PC-9 (cell line): ENCODE data around the gene PUS10. TPM values are rescaled to one million over a fixed set of nuclear protein-coding genes. Genes with fewer than 3 reads are reported as not detected.

Experiments
- BruUV-seq: library from RNA; stranded (reverse); fragments of 400-500 nt; replicated peaks from 2 replicates; lab custom pipeline; 2021; lab: Mats Ljungman, UMichigan
- CTCF ChIA-PET: fragments of 300-600 bp; sonication (Branson Sonifier 250); formaldehyde crosslinking; loops from one replicate; lab custom pipeline; 2022; ENCODE audit warnings: antibody characterized with exemption; lab: Charles Lee
- POLR2A ChIA-PET: fragments of 300-600 bp; sonication (Branson Sonifier 250); formaldehyde crosslinking; loops from one replicate; lab custom pipeline; 2022; ENCODE audit warnings: antibody characterized with exemption; ENCODE audit not compliant: unreplicated experiment; lab: Charles Lee
- DNase-seq, 2 experiments: peaks; one replicate each; pipeline versions ENCODE4 v3.0.0 to v3.0.0-alpha.2; 2015 to 2022; ENCODE audit warnings: mixed read lengths in 1 of 2
- H2AFZ ChIP-seq: fragments of 200-600 bp; sonication (generic); 2 replicates; pipeline ENCODE4 v1.8.1; 2017; ENCODE audit warnings: antibody characterized with exemption
- H3F3A ChIP-seq: fragments of 200-600 bp; sonication (generic); 2 replicates; pipeline ENCODE4 v1.8.1; 2017; ENCODE audit warnings: antibody characterized with exemption, mild to moderate bottlenecking, low read depth; ENCODE audit not compliant: insufficient read depth
- H3K27ac ChIP-seq: fragments of 200-600 bp; sonication (generic); 2 replicates; pipeline ENCODE4 v1.6.1; 2016; ENCODE audit warnings: mixed run types
- H3K27me3 ChIP-seq: fragments of 200-600 bp; sonication (generic); 2 replicates; pipeline ENCODE4 v1.6.1; 2016; ENCODE audit warnings: low read depth, mixed run types; ENCODE audit not compliant: insufficient read depth
- H3K36me3 ChIP-seq: fragments of 200-600 bp; sonication (generic); 2 replicates; pipeline ENCODE4 v1.6.1; 2016; ENCODE audit warnings: low read depth, mixed run types
- H3K4me1 ChIP-seq: fragments of 200-600 bp; sonication (generic); replicated peaks from 2 replicates; pipeline ENCODE4 v1.6.1; 2016; ENCODE audit warnings: mixed run types; ENCODE audit not compliant: insufficient read depth
- H3K4me2 ChIP-seq: fragments of 200-600 bp; sonication (generic); 2 replicates; pipeline ENCODE4 v1.6.1; 2017; ENCODE audit warnings: mixed run types
- H3K4me3 ChIP-seq: fragments of 200-600 bp; sonication (generic); 2 replicates; pipeline ENCODE4 v1.6.1; 2016; ENCODE audit warnings: mixed run types
- H3K79me2 ChIP-seq: fragments of 200-600 bp; sonication (generic); 2 replicates; pipeline ENCODE4 v1.6.1; 2017; ENCODE audit warnings: low read depth, mixed run types
- H3K9me2 ChIP-seq: fragments of 200-600 bp; sonication (generic); 2 replicates; pipeline ENCODE4 v1.8.1; 2017; ENCODE audit warnings: mild to moderate bottlenecking; ENCODE audit not compliant: insufficient read depth
- H3K9me3 ChIP-seq: fragments of 200-600 bp; sonication (generic); 2 replicates; pipeline ENCODE4 v1.8.1; 2016; ENCODE audit warnings: low read depth; ENCODE audit not compliant: insufficient read depth
- H4K20me1 ChIP-seq: fragments of 200-600 bp; sonication (generic); 2 replicates; pipeline ENCODE4 v1.8.1; 2017; ENCODE audit not compliant: insufficient read depth
- EZH2 ChIP-seq: fragments of 200-600 bp; sonication (generic); IDR thresholded peaks from 2 replicates; pipeline ENCODE4 v1.8.0; 2017; ENCODE audit warnings: antibody characterized with exemption, low read depth
- intact Hi-C: fragments of 100-400 bp; cut with micrococcal nuclease; formaldehyde crosslinking; loops from one replicate; pipeline ENCODE4 v1.10.0; 2022; ENCODE audit not compliant: unreplicated experiment
- total RNA-seq: library from RNA; stranded (reverse); gene quantifications from 2 replicates; pipeline ENCODE4 v1.2.3, GENCODE V29; 2021
- TF ChIP-seq, protein P1 (sequence below): fragments of 200-600 bp; sonication (generic); conservative IDR thresholded peaks from 2 replicates; pipeline ENCODE4 v1.6.1; 2017; ENCODE audit warnings: mixed run types, antibody characterized with exemption, mild to moderate bottlenecking, moderate library complexity

The PUS10 gene
- total RNA-seq, 1 experiment from 2014 or later: 5.1 TPM

DNA sequence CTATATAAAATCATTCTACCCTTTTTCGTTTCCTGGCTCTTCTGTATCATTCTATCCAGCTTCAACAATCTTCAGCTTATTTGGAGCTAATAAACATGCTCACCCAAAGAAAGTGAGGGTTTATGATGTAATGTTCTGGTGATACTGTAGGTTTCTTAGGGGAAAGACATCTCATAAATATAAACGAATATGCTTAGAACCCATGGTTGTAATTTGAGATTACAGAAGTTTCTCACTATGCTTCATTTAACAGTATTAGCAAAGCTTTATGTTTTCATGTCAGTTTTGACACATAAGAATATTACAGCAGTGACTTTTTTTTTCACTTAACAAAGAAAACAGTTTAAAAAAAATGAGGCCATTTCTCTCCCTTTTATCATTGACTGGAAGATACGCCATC, 12.3 kb downstream of the PUS10 start:
- peak overlapping the region; percentile 89 for H2AFZ ChIP-seq
- H3F3A ChIP-seq: peaks cover 19% of the 10 kb centered on the region
- POLR2A ChIA-PET: no interaction called here
- H3K4me2 ChIP-seq: peak overlapping the region; percentile 82
- peak overlapping the region; percentile 83 for H3K27ac ChIP-seq
- CTCF ChIA-PET: interaction anchor here (0.8 kb wide), 1 partner anchor 46 kb away, joined by 3 read pairs; no protein-coding TSS in a partner anchor
- H3K4me1 ChIP-seq: peaks cover 33% of the 10 kb centered on the region
- H4K20me1 ChIP-seq: no peaks in the 10 kb centered on the region
- H3K27me3 ChIP-seq: no peaks in the 10 kb centered on the region
- intact Hi-C loops: loop anchor here (1.0 kb wide), 1 partner anchor 12 kb away; the partner anchor contains the start of gene PEX13
- H3K4me3 ChIP-seq: no peak overlapping the region; the same call in 1 of the 2 replicates
- DNase-seq: no peak
- H3K9me3 ChIP-seq: no peaks in the 10 kb centered on the region
- H3K36me3 ChIP-seq: 0 out of 2 replicates have a peak, but pooled peaks cover 7% of the 10 kb centered on the region
- no peaks in the 10 kb centered on the region for H3K9me2 ChIP-seq
- no peaks in the 10 kb centered on the region for H3K79me2 ChIP-seq
- TF ChIP-seq EZH2: no peak
- TF ChIP-seq, protein P1, sequence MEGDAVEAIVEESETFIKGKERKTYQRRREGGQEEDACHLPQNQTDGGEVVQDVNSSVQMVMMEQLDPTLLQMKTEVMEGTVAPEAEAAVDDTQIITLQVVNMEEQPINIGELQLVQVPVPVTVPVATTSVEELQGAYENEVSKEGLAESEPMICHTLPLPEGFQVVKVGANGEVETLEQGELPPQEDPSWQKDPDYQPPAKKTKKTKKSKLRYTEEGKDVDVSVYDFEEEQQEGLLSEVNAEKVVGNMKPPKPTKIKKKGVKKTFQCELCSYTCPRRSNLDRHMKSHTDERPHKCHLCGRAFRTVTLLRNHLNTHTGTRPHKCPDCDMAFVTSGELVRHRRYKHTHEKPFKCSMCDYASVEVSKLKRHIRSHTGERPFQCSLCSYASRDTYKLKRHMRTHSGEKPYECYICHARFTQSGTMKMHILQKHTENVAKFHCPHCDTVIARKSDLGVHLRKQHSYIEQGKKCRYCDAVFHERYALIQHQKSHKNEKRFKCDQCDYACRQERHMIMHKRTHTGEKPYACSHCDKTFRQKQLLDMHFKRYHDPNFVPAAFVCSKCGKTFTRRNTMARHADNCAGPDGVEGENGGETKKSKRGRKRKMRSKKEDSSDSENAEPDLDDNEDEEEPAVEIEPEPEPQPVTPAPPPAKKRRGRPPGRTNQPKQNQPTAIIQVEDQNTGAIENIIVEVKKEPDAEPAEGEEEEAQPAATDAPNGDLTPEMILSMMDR: no peak
- no TSS peak for BruUV-seq

DNA sequence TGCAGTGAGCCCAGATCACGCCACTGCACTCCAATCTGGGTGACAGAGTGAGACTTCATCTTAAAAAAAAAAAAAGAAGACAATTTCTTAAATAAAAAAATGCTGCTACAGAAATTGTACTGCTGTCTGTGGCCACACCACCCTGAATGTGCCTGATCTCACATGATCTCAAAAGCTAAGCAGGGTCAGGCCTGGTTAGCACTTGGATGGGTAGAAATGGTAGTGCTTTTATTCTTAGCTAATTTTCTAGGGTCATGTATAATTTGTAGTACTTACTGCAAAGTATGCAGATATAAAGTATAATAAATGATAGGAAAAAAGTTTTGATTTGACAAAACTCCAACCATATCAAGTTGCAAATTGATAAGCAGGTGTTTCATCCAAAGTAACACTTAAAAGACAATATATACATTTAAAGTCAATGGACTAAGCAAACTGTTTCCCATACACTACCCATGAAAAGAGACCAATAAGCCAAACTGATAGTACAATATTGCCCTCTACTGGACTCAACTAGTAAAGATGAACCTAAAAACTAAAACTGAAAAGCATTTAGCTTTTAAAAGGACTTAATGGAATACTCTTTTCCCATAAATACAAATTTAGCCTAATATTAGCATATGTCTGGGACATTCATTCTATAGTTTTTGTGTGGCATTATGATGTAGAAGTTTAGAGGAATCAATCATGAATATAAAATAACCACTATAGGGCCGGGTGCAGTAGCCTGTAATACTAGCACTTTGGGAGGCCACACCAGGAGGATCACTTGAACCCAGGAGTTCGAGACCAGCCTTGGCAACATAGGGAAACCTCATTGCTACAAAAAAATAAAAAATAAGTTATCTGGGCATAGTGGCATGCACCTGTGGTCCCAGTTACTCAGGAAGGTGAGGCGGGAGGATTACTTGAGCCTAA, 19.2 kb downstream of the PUS10 start:
- no peaks in the 10 kb centered on the region for H3F3A ChIP-seq
- H3K79me2 ChIP-seq: no peaks in the 10 kb centered on the region
- ChIA-PET CTCF (interaction anchor here (0.6 to 1.3 kb wide), 4 partner anchors 116 to 303 kb away, joined by 3 to 5 read pairs (median 3); no protein-coding TSS in a partner anchor), POLR2A (interaction anchor here (0.7 kb wide), 1 partner anchor 285 kb away, joined by 4 read pairs; no protein-coding TSS in a partner anchor)
- no peak overlapping the region for H3K27ac ChIP-seq
- intact Hi-C loops: loop anchor here (1.0 to 5.0 kb wide), 4 partner anchors 117 to 292 kb away; partner anchors contain the start of gene REL
- BruUV-seq: no TSS peak
- H3K9me3 ChIP-seq: no peaks in the 10 kb centered on the region
- H3K27me3 ChIP-seq: no peaks in the 10 kb centered on the region
- no peaks in the 10 kb centered on the region for H3K4me1 ChIP-seq
- no peaks in the 10 kb centered on the region for H4K20me1 ChIP-seq
- no peak overlapping the region for H3K4me2 ChIP-seq
- no peaks in the 10 kb centered on the region for H3K9me2 ChIP-seq
- H2AFZ ChIP-seq: no peak overlapping the region
- no peak overlapping the region for H3K4me3 ChIP-seq
- TF ChIP-seq, protein P1: peak; percentile 89
- no peak for TF ChIP-seq EZH2
- no peaks in the 10 kb centered on the region for H3K36me3 ChIP-seq
- DNase-seq: no peak

DNA sequence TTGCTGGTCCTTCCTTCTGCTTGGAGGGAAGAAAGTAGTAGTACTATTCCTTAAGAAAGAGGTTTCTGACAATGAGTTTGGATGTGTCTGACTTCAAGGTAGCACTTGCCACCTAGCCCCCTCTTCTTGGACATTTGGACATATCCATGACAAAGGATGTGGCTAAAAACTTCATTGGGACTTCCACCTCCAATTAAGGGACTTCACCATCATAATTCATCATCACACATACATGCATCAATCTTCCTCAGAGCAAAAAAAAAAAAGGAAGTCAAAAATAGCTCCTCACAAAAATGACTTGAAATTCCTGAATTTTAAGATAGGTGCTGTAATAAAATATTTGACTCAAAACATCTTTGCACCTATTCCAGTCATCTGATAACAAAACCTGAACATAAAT, 23.9 kb downstream of the PUS10 start:
- CTCF ChIA-PET: no interaction called here
- H3K4me2 ChIP-seq: no peak overlapping the region
- POLR2A ChIA-PET: interaction anchor here (0.7 kb wide), 1 partner anchor 194 kb away, joined by 3 read pairs; no protein-coding TSS in a partner anchor
- H3K27me3 ChIP-seq: no peaks in the 10 kb centered on the region
- no peak for DNase-seq
- peaks cover 7% of the 10 kb centered on the region for H3K4me1 ChIP-seq
- no peak overlapping the region for H3K27ac ChIP-seq
- no peak overlapping the region for H3K4me3 ChIP-seq
- H2AFZ ChIP-seq: no peak overlapping the region
- no peaks in the 10 kb centered on the region for H3F3A ChIP-seq
- no peaks in the 10 kb centered on the region for H4K20me1 ChIP-seq
- TF ChIP-seq, protein P1: no peak
- no peak for TF ChIP-seq EZH2
- intact Hi-C loops: no loop called here
- BruUV-seq: no TSS peak
- H3K9me2 ChIP-seq: no peaks in the 10 kb centered on the region
- H3K36me3 ChIP-seq: 0 out of 2 replicates have a peak, but pooled peaks cover 11% of the 10 kb centered on the region
- H3K79me2 ChIP-seq: no peaks in the 10 kb centered on the region
- peaks cover 11% of the 10 kb centered on the region for H3K9me3 ChIP-seq
